ENCODE measurements around the gene TTC7B.

Gene TTC7B

DNA sequence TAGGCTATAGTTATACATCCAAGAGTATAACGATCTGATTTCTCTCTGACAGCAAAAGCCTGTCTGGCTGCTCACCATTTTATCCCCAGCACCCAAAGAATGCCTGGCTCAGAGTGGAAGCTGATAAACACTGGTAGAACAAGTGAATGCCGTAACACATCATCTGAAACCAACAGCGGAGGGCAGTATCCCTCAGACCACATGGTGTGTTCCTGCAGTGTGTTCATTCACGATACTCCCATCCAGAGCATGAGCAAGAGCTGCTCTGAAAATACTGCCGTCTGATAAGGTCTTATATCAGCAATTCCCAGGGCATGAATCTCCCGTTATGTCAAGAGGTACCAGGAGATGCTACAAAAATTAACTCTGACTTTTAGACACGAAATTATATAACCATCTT, 95.9 kb downstream of the TTC7B start:
- Mint-ChIP-seq H3K27ac (peak overlapping the region; percentile 35 to 66 (median 52)), H3K4me1 (peaks cover 52% of the 10 kb centered on the region), H3K9me3 (no peaks in the 10 kb centered on the region), H3K27me3 (ENCODE audit: low read depth) (no peaks in the 10 kb centered on the region), H3K36me3 (ENCODE audit: low read depth) (no peaks in the 10 kb centered on the region), H3K4me3 (no peak overlapping the region)
- TF ChIP-seq, protein P1, sequence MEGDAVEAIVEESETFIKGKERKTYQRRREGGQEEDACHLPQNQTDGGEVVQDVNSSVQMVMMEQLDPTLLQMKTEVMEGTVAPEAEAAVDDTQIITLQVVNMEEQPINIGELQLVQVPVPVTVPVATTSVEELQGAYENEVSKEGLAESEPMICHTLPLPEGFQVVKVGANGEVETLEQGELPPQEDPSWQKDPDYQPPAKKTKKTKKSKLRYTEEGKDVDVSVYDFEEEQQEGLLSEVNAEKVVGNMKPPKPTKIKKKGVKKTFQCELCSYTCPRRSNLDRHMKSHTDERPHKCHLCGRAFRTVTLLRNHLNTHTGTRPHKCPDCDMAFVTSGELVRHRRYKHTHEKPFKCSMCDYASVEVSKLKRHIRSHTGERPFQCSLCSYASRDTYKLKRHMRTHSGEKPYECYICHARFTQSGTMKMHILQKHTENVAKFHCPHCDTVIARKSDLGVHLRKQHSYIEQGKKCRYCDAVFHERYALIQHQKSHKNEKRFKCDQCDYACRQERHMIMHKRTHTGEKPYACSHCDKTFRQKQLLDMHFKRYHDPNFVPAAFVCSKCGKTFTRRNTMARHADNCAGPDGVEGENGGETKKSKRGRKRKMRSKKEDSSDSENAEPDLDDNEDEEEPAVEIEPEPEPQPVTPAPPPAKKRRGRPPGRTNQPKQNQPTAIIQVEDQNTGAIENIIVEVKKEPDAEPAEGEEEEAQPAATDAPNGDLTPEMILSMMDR (IDR thresholded peaks at IDR 0.05; ENCODE audit: unreplicated experiment in 3 of 3): no peak

DNA sequence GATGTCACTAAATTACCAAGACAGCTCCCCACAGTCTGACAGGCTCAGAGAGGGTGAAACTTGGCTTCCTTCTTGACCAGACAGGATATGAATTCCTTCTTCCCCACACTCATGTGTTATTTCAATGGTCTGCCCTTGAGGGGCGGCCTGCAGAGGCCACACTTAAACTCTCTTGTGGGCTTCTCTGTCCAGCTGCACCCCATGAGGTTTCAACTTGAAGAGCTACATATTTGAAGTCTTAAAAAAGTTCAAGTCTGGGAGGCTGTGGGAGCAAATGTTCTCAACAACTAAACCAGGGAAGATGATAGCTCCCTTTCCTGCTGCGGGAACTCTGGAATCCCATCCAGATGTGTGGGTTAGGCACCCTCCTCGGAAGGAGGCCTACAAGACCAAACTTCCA, 98.3 kb downstream of the TTC7B start:
- Mint-ChIP-seq H3K27ac (peak overlapping the region; percentile 89 to 91 (median 90)), H3K4me1 (peaks cover 57% of the 10 kb centered on the region), H3K36me3 (ENCODE audit: low read depth) (peaks cover 13% of the 10 kb centered on the region), H3K9me3 (no peaks in the 10 kb centered on the region), H3K27me3 (ENCODE audit: low read depth) (no peaks in the 10 kb centered on the region), H3K4me3 (peak overlapping the region in 1 of 3 experiments; percentile 15)
- TF ChIP-seq, protein P1 (IDR thresholded peaks at IDR 0.05; ENCODE audit: unreplicated experiment in 3 of 3): no peak

DNA sequence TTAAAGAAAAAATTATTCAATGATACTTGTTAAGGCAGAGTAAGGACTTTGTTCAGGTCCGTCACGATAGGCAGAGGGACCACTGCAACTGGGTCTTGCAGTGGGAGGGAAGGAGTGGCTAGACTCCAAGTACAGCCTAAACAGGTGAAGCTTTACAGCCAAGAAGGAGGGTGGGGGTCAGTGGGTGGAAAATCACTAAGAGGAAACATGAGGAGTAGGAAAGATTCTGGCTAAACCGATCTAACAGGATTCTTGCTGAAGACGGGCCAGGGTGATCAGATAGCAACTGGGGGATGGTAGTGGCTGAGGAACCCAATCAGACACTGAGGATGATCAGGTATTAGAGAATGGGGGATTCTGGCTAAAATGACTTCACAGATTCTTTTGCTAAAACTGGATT, 100.2 kb downstream of the TTC7B start:
- H3K9me3 Mint-ChIP-seq: peaks cover 2% of the 10 kb centered on the region
- H3K4me3 Mint-ChIP-seq: no peak overlapping the region
- H3K27me3 Mint-ChIP-seq (ENCODE audit: low read depth): no peaks in the 10 kb centered on the region
- peaks cover 24% of the 10 kb centered on the region for H3K36me3 Mint-ChIP-seq (ENCODE audit: low read depth)
- TF ChIP-seq, protein P1 (IDR thresholded peaks at IDR 0.05; ENCODE audit: unreplicated experiment in 3 of 3): no peak
- peaks cover 53% of the 10 kb centered on the region for H3K4me1 Mint-ChIP-seq
- peak overlapping the region; percentile 4 to 54 (median 11) for H3K27ac Mint-ChIP-seq

DNA sequence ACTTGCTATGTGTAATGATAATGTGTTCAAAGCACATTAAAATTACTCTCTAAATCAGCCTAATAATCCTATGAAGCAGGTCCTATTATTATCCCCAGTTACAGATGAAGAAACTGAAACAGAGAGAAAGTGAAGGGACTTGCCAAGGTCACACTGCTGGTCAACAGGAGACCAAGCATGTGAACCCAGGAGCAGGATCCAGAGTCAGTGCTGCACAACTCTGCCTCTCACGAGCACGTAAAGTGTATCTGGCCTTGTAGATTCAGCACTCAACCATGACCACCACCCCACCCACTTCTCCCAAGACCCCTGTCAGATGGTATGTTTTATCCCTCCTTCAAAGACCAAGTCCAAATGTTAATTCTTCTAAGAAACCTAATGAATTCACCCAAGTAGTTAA, 100.7 kb downstream of the TTC7B start:
- peaks cover 48% of the 10 kb centered on the region for H3K4me1 Mint-ChIP-seq
- peak overlapping the region; percentile 4 to 54 (median 11) for H3K27ac Mint-ChIP-seq
- H3K27me3 Mint-ChIP-seq (ENCODE audit: low read depth): no peaks in the 10 kb centered on the region
- H3K36me3 Mint-ChIP-seq (ENCODE audit: low read depth): peaks cover 24% of the 10 kb centered on the region
- TF ChIP-seq, protein P1 (IDR thresholded peaks at IDR 0.05; ENCODE audit: unreplicated experiment in 3 of 3): no peak
- H3K4me3 Mint-ChIP-seq: no peak overlapping the region
- peaks cover 2% of the 10 kb centered on the region for H3K9me3 Mint-ChIP-seq

DNA sequence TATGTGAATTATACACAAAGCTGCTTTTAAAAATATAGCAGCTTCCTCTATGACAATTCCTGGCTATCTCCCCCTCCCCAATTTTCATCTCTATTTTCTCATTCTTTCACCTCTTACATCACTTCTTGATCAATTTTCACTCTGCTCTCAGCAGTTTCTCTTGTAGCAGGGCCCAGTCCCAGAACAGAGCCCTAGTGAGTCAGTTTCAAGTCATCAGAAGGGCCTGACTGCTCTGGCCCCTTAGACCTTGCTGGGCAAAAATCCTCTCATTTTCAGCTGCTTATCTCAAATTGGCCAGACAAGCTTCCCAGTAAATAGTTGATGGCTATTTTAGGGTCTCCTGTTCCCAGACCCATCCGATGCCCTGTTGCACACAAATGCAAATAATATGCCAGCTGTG, 101.4 kb downstream of the TTC7B start:
- TF ChIP-seq, protein P1 (IDR thresholded peaks at IDR 0.05; ENCODE audit: unreplicated experiment in 3 of 3): no peak
- Mint-ChIP-seq H3K9me3 (peaks cover 2% of the 10 kb centered on the region), H3K4me3 (no peak overlapping the region), H3K27me3 (ENCODE audit: low read depth) (no peaks in the 10 kb centered on the region), H3K36me3 (ENCODE audit: low read depth) (peaks cover 31% of the 10 kb centered on the region), H3K27ac (no peak overlapping the region), H3K4me1 (peaks cover 41% of the 10 kb centered on the region)

DNA sequence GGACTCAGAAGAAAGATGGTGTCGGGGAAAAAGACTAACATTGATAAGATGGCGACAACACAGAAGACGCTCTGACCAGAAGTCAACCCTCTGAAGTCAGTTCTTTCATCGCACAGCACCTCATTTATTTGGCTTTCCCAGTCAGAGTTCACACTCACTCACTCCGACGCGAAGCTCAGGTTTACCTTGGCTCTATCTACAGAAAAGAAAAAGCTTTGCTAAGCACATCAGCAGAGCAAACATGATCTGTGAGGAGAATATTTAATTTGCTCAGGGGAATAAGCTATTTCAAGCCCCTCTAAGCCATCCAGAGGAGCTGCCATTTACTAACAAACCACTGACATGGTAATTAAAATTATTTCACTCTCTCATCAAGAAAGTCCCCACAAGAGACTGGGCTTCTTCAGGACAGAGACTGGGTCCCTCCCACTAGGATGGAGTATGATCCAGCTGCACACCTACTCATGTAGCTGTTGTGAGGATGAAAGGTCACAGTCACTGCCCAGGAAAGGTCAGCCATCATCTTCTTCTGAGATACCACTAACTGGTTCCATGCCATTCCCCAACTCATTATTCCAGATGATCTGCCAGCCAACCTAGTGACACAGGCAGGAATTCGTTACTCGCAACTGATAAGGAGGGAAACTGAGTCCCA, 111.4 kb downstream of the TTC7B start:
- no peak overlapping the region for H3K4me3 Mint-ChIP-seq
- H3K4me1 Mint-ChIP-seq: peaks cover 39% of the 10 kb centered on the region
- peak overlapping the region; percentile 49 to 62 (median 50) for H3K27ac Mint-ChIP-seq
- no peaks in the 10 kb centered on the region for H3K27me3 Mint-ChIP-seq (ENCODE audit: low read depth)
- H3K9me3 Mint-ChIP-seq: no peaks in the 10 kb centered on the region
- TF ChIP-seq, protein P1 (IDR thresholded peaks at IDR 0.05; ENCODE audit: unreplicated experiment in 3 of 3): no peak
- H3K36me3 Mint-ChIP-seq (ENCODE audit: low read depth): peaks cover 6% of the 10 kb centered on the region

All from nephron (organoid).